ENCODE data around the gene NCSTN.

- TF ChIP-seq POLR2AphosphoS5 (IDR thresholded peaks at IDR 0.05; ENCODE audit: low read depth, low read length) (no peak), CTCF (IDR thresholded peaks at IDR 0.05) (no peak), SIN3A (IDR thresholded peaks at IDR 0.05; ENCODE audit: borderline replicate concordance, insufficient read depth, low read depth, low read length) (no peak), REST (IDR thresholded peaks at IDR 0.05; ENCODE audit: insufficient read depth in 1 of 2, low read depth in 2 of 2, low read length in 1 of 2) (no peak), TCF7L2 (IDR thresholded peaks at IDR 0.05; ENCODE audit: low read depth, low read length) (no peak)
Measured at GRCh38 chr1:160309571-160309970, 33.6 kb upstream of the NCSTN start.

Data from Panc1 (cell line).